Trophoblast cell (in vitro differentiated cells and primary cell): ENCODE measurements around the gene TSSK6.

Experiments used
- DNase-seq, 2 donors: peaks; one replicate each; pipeline ENCODE4 v3.0.0-alpha.2; 2016
- H2AFZ ChIP-seq: 2 replicates; pipeline ENCODE4 v1.6.1; 2013; ENCODE audit warnings: low read length, moderate library complexity, mild to moderate bottlenecking; ENCODE audit not compliant: insufficient read depth, poor library complexity
- H2AK5ac ChIP-seq: 2 replicates; pipeline ENCODE4 v1.6.1; 2013; ENCODE audit warnings: mild to moderate bottlenecking, low read length
- H2BK120ac ChIP-seq: 2 replicates; pipeline ENCODE4 v1.6.1; 2013; ENCODE audit warnings: low read length, mild to moderate bottlenecking, moderate library complexity; ENCODE audit not compliant: insufficient read depth, poor library complexity
- H2BK12ac ChIP-seq: 2 replicates; pipeline ENCODE4 v1.6.1; 2013; ENCODE audit warnings: mild to moderate bottlenecking, low read length, moderate library complexity
- H2BK5ac ChIP-seq: 2 replicates; pipeline ENCODE4 v1.6.1; 2013; ENCODE audit warnings: low read length, low read depth, moderate library complexity, mild to moderate bottlenecking; ENCODE audit not compliant: poor library complexity
- H3K14ac ChIP-seq: 2 replicates; pipeline ENCODE4 v1.6.1; 2013; ENCODE audit warnings: mild to moderate bottlenecking, low read length
- H3K18ac ChIP-seq: 2 replicates; pipeline ENCODE4 v1.6.1; 2013; ENCODE audit warnings: mild to moderate bottlenecking, low read length
- H3K23ac ChIP-seq: 2 replicates; pipeline ENCODE4 v1.6.1; 2013; ENCODE audit warnings: low read length
- H3K27ac ChIP-seq: 2 replicates; pipeline ENCODE4 v1.5.1; 2013; ENCODE audit warnings: low read depth, mild to moderate bottlenecking, inconsistent platforms, low read length, moderate library complexity
- H3K27me3 ChIP-seq: 2 replicates; pipeline ENCODE4 v1.6.1; 2013; ENCODE audit warnings: inconsistent platforms, mild to moderate bottlenecking, low read length, moderate library complexity; ENCODE audit not compliant: insufficient read depth
- H3K36me3 ChIP-seq, 2 experiments: 1 replicate in 1 of 2; 2 replicates in 1 of 2; pipeline ENCODE4 v1.6.1; 2013; ENCODE audit warnings: low read length in 2 of 2, mild to moderate bottlenecking in 2 of 2, moderate library complexity in 1 of 2; ENCODE audit not compliant: insufficient read depth in 2 of 2, control insufficient read depth in 1 of 2
- H3K4ac ChIP-seq: 2 replicates; pipeline ENCODE4 v1.6.1; 2013; ENCODE audit warnings: low read depth, mild to moderate bottlenecking, low read length, moderate library complexity
- H3K4me1 ChIP-seq, 2 experiments: 1 replicate in 1 of 2; 2 replicates in 1 of 2; pipeline ENCODE4 v1.6.1; 2013; ENCODE audit warnings: low read length in 2 of 2, mild to moderate bottlenecking in 2 of 2, moderate library complexity in 1 of 2; ENCODE audit not compliant: insufficient read depth in 2 of 2, control insufficient read depth in 1 of 2
- H3K4me2 ChIP-seq: 2 replicates; pipeline ENCODE4 v1.6.1; 2013; ENCODE audit warnings: inconsistent platforms, mild to moderate bottlenecking, low read length, moderate library complexity
- H3K4me3 ChIP-seq: 2 replicates; pipeline ENCODE4 v1.5.1; 2013; ENCODE audit warnings: mild to moderate bottlenecking, low read depth, low read length, inconsistent platforms
- H3K79me1 ChIP-seq: one replicate; pipeline ENCODE4 v1.6.1; 2013; ENCODE audit warnings: low read length
- H3K79me2 ChIP-seq: 2 replicates; pipeline ENCODE4 v1.6.1; 2013; ENCODE audit warnings: low read length, mild to moderate bottlenecking; ENCODE audit not compliant: control insufficient read depth, insufficient read depth, poor library complexity
- H3K9ac ChIP-seq: 2 replicates; pipeline ENCODE4 v1.6.1; 2013; ENCODE audit warnings: mild to moderate bottlenecking, low read length
- H3K9me3 ChIP-seq: 2 replicates; pipeline ENCODE4 v1.6.1; 2013; ENCODE audit warnings: low read depth, mild to moderate bottlenecking, control low read depth, inconsistent platforms, low read length; ENCODE audit not compliant: insufficient read depth
- H4K12ac ChIP-seq: 2 replicates; pipeline ENCODE4 v1.6.1; 2013; ENCODE audit warnings: low read depth, mild to moderate bottlenecking, low read length, moderate library complexity
- H4K8ac ChIP-seq: 2 replicates; pipeline ENCODE4 v1.6.1; 2013; ENCODE audit warnings: low read depth, mild to moderate bottlenecking, low read length, moderate library complexity
- H4K91ac ChIP-seq: one replicate; pipeline ENCODE4 v1.6.1; 2013; ENCODE audit warnings: low read depth, mild to moderate bottlenecking, low read length, moderate library complexity
- WGBS: extraction: QIAGEN DNeasy Blood & Tissue Kit; methylation state at CpG from one replicate; pipeline ENCODE4 v1.1.7; 2013; ENCODE audit warnings: missing lambda C conversion rate; ENCODE audit not compliant: insufficient read length, insufficient coverage; ENCODE audit errors: extremely low coverage; 5-methylcytosine and 5-hydroxymethylcytosine counted together

The TSSK6 gene

GRCh38 chr19:19530889-19531288 lies 15.5 kb upstream of the TSSK6 start:
- Histone ChIP-seq H3K9ac (no peak overlapping the region), H3K4me1 (peaks cover 0 to 5% of the 10 kb centered on the region in 2 experiments), H3K14ac (no peak overlapping the region), H3K18ac (no peak overlapping the region), H4K8ac (no peak overlapping the region), H3K27ac (no peak overlapping the region), H4K91ac (no peak overlapping the region), H3K4me2 (no peak overlapping the region), H3K36me3 (peaks cover 46 to 47% of the 10 kb centered on the region in 2 experiments), H3K79me2 (no peaks in the 10 kb centered on the region), H3K27me3 (no peaks in the 10 kb centered on the region), H2AK5ac (no peak overlapping the region), H3K4ac (no peak overlapping the region), H2AFZ (no peak overlapping the region), H2BK120ac (no peak overlapping the region), H4K12ac (no peak overlapping the region), H3K79me1 (no peaks in the 10 kb centered on the region), H3K9me3 (peaks cover 6% of the 10 kb centered on the region), H2BK12ac (no peak overlapping the region), H3K23ac (no peak overlapping the region), H2BK5ac (no peak overlapping the region), H3K4me3 (no peak overlapping the region)
- no peak for DNase-seq
- no CpG with 5 or more reads among the region's 4 CpGs for WGBS

- H2BK120ac ChIP-seq = no peak overlapping the region
- no peak overlapping the region for H3K4me3 ChIP-seq
- H4K91ac ChIP-seq = no peak overlapping the region
- peaks cover 6% of the 10 kb centered on the region for H3K9me3 ChIP-seq
- no peak overlapping the region for H2BK12ac ChIP-seq
- H2AK5ac ChIP-seq = no peak overlapping the region
- H3K4me2 ChIP-seq = no peak overlapping the region
- no peaks in the 10 kb centered on the region for H3K79me1 ChIP-seq
- H3K18ac ChIP-seq = no peak overlapping the region
- H3K36me3 ChIP-seq = peaks cover 46 to 50% of the 10 kb centered on the region in 2 experiments
- H3K4me1 ChIP-seq = peaks cover 0 to 5% of the 10 kb centered on the region in 2 experiments
- no peak overlapping the region for H4K12ac ChIP-seq
- H3K27ac ChIP-seq = no peak overlapping the region
- no peak overlapping the region for H2AFZ ChIP-seq
- no peaks in the 10 kb centered on the region for H3K79me2 ChIP-seq
- H3K27me3 ChIP-seq = no peaks in the 10 kb centered on the region
- no CpG with 5 or more reads among the region's 9 CpGs for WGBS
- H3K23ac ChIP-seq = no peak overlapping the region
- no peak overlapping the region for H3K9ac ChIP-seq
- no peak overlapping the region for H3K14ac ChIP-seq
- DNase-seq = no peak
- H3K4ac ChIP-seq = no peak overlapping the region
- no peak overlapping the region for H2BK5ac ChIP-seq
- no peak overlapping the region for H4K8ac ChIP-seq
These were observed 15.1 kb upstream of the TSSK6 start for GRCh38 chr19:19530423-19530804.

- H2AK5ac ChIP-seq = no peak overlapping the region
- no peaks in the 10 kb centered on the region for H3K79me1 ChIP-seq
- no peak overlapping the region for H4K8ac ChIP-seq
- H4K12ac ChIP-seq = no peak overlapping the region
- H4K91ac ChIP-seq = no peak overlapping the region
- H3K27ac ChIP-seq = no peak overlapping the region
- no peak for DNase-seq
- H2BK5ac ChIP-seq = no peak overlapping the region
- no peak overlapping the region for H2BK120ac ChIP-seq
- peaks cover 0 to 5% of the 10 kb centered on the region in 2 experiments for H3K4me1 ChIP-seq
- H2BK12ac ChIP-seq = no peak overlapping the region
- H3K36me3 ChIP-seq = peaks cover 42 to 52% of the 10 kb centered on the region in 2 experiments
- H3K4me2 ChIP-seq = no peak overlapping the region
- H3K14ac ChIP-seq = no peak overlapping the region
- H2AFZ ChIP-seq = no peak overlapping the region
- H3K4me3 ChIP-seq = no peak overlapping the region
- H3K79me2 ChIP-seq = no peaks in the 10 kb centered on the region
- H3K23ac ChIP-seq = no peak overlapping the region
- no peaks in the 10 kb centered on the region for H3K27me3 ChIP-seq
- WGBS = no CpG with 5 or more reads among the region's 11 CpGs
- no peak overlapping the region for H3K4ac ChIP-seq
- peaks cover 6% of the 10 kb centered on the region for H3K9me3 ChIP-seq
- no peak overlapping the region for H3K9ac ChIP-seq
- H3K18ac ChIP-seq = no peak overlapping the region
These were observed 14.6 kb upstream of the TSSK6 start for GRCh38 chr19:19529783-19530422.

GRCh38 chr19:19528721-19529490 lies 13.6 kb upstream of the TSSK6 start, which contains the start of gene YJEFN3:
YJEFN3 (plus strand) TSS chr19:19528911; CDS start chr19:19528933, 22 bp downstream.
- Histone ChIP-seq H2AFZ (no peak within 1 kb of the TSS), H2BK12ac (no peak within 1 kb of the TSS), H3K27ac (no peak within 1 kb of the TSS), H3K4me1 (peaks cover 0 to 5% of the 10 kb centered on the region in 2 experiments), H3K4me3 (no peak within 1 kb of the TSS), H4K12ac (no peak within 1 kb of the TSS), H3K9me3 (peaks cover 6% of the 10 kb centered on the region), H4K91ac (no peak within 1 kb of the TSS), H3K79me2 (no peaks in the 10 kb centered on the region), H3K14ac (no peak within 1 kb of the TSS), H3K9ac (no peak within 1 kb of the TSS), H4K8ac (no peak within 1 kb of the TSS), H2BK5ac (no peak within 1 kb of the TSS), H3K27me3 (no peaks in the 10 kb centered on the region), H3K4ac (no peak within 1 kb of the TSS), H3K18ac (no peak within 1 kb of the TSS), H2AK5ac (no peak within 1 kb of the TSS), H3K4me2 (no peak within 1 kb of the TSS), H2BK120ac (no peak within 1 kb of the TSS), H3K23ac (no peak within 1 kb of the TSS), H3K79me1 (no peaks in the 10 kb centered on the region), H3K36me3 (peaks cover 47 to 57% of the 10 kb centered on the region in 2 experiments)
- no CpG with 5 or more reads among the region's 50 CpGs for WGBS
- DNase-seq = peak in 1 of 2 donors; percentile 19
